Lower leg skin (tissue), 4 donors: ENCODE data around the gene ADGRD1. TPM values are rescaled to one million over a fixed set of nuclear protein-coding genes. Genes with fewer than 3 reads are reported as not detected.

Experiments used
- DNase-seq, 2 donors: peaks; one replicate each; pipeline ENCODE4 v3.0.0-alpha.2; 2019; ENCODE audit warnings: low spot score in 2 of 2
- H3K4me3 ChIP-seq: fragments of 200-600 bp; sonication (generic); 2 replicates; pipeline ENCODE4 v1.5.1; 2017; ENCODE audit warnings: mild to moderate bottlenecking, low read depth; ENCODE audit not compliant: poor library complexity, severe bottlenecking
- POLR2A ChIP-seq, 2 donors: fragments of 450-650 bp; IDR thresholded peaks; one replicate each; pipeline ENCODE4 v1.6.1; 2016 to 2017; ENCODE audit warnings: antibody characterized with exemption in 2 of 2, mild to moderate bottlenecking in 1 of 2, moderate library complexity in 1 of 2
- WGBS, 2 donors: methylation state at CpG; one replicate each; pipeline ENCODE4 v1.1.5; 2018; 5-methylcytosine and 5-hydroxymethylcytosine counted together
- intact Hi-C: fragments of 100-400 bp; cut with DNase I; formaldehyde crosslinking; loops from one replicate; pipeline ENCODE4 v1.15.0; 2023; ENCODE audit warnings: low total_unique reads
- total RNA-seq, 4 donors: library from RNA; depleted of rRNA; stranded (reverse); fragments of >200 nt; gene quantifications; one replicate each; pipeline ENCODE4 v1.1.0, GENCODE V29; 2016
- TF ChIP-seq, protein P1 (sequence below), 3 donors: fragments of 450-650 bp; IDR thresholded peaks; one replicate each; pipeline ENCODE4 v1.5.1; 2016; ENCODE audit warnings: antibody characterized with exemption in 3 of 3, mild to moderate bottlenecking in 3 of 3, moderate library complexity in 2 of 3

ADGRD1 gene
- total RNA-seq, 4 donors from 2014 or later = 8.3 to 11.6 (median 8.9) TPM

DNA sequence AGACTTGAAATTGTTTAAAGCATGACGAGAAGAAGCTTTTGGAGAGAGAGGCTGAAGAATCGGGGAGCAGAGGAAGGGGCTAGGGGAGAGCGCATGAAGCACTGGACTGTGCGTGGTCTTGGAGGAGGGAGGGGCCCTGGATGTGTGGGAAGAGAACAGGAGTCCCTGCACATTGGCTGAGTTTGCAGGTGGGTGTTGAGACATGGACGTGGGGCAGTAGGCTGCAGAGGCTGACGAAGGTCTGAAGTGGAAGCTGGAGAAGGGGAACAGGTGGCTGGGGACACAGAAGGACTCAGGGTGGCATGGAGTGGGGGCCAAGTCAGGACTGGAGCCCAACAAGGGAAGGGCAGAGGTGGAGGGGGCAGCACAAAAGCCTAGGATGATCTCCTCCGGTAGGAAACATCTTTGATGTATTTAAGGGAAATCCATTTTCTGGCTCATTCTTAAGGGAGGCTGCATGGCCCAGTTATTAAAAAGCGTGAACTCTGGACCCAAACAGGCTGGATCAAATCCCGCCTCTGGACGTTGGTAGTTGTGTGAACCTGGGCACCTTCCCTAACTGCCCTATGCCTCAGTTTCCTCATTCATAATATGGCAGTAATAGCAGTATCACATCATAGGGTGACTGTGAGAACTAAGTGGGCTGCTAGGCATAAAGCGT is 29.0 kb downstream of the ADGRD1 start:
- TF ChIP-seq, protein P1, sequence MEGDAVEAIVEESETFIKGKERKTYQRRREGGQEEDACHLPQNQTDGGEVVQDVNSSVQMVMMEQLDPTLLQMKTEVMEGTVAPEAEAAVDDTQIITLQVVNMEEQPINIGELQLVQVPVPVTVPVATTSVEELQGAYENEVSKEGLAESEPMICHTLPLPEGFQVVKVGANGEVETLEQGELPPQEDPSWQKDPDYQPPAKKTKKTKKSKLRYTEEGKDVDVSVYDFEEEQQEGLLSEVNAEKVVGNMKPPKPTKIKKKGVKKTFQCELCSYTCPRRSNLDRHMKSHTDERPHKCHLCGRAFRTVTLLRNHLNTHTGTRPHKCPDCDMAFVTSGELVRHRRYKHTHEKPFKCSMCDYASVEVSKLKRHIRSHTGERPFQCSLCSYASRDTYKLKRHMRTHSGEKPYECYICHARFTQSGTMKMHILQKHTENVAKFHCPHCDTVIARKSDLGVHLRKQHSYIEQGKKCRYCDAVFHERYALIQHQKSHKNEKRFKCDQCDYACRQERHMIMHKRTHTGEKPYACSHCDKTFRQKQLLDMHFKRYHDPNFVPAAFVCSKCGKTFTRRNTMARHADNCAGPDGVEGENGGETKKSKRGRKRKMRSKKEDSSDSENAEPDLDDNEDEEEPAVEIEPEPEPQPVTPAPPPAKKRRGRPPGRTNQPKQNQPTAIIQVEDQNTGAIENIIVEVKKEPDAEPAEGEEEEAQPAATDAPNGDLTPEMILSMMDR (IDR thresholded peaks at IDR 0.05) = no peak
- TF ChIP-seq POLR2A (IDR thresholded peaks at IDR 0.05) = no peak
- intact Hi-C loops = no loop called here
- 70 to 76% methylated on average over 11 of the region's 11 CpGs for WGBS, 2 donors
- H3K4me3 ChIP-seq = no peak overlapping the region
- peak in 1 of 2 donors; percentile 49 for DNase-seq

- TF ChIP-seq POLR2A (IDR thresholded peaks at IDR 0.05) = no peak
- TF ChIP-seq, protein P1 (IDR thresholded peaks at IDR 0.05) = no peak
- WGBS, 2 donors = 69 to 71% methylated on average over 7 of the region's 7 CpGs
- intact Hi-C loops = no loop called here
- DNase-seq = no peak
- H3K4me3 ChIP-seq = no peak overlapping the region
Observed at GRCh38 chr12:130983328-130984017, 29.8 kb downstream of the ADGRD1 start.

DNA sequence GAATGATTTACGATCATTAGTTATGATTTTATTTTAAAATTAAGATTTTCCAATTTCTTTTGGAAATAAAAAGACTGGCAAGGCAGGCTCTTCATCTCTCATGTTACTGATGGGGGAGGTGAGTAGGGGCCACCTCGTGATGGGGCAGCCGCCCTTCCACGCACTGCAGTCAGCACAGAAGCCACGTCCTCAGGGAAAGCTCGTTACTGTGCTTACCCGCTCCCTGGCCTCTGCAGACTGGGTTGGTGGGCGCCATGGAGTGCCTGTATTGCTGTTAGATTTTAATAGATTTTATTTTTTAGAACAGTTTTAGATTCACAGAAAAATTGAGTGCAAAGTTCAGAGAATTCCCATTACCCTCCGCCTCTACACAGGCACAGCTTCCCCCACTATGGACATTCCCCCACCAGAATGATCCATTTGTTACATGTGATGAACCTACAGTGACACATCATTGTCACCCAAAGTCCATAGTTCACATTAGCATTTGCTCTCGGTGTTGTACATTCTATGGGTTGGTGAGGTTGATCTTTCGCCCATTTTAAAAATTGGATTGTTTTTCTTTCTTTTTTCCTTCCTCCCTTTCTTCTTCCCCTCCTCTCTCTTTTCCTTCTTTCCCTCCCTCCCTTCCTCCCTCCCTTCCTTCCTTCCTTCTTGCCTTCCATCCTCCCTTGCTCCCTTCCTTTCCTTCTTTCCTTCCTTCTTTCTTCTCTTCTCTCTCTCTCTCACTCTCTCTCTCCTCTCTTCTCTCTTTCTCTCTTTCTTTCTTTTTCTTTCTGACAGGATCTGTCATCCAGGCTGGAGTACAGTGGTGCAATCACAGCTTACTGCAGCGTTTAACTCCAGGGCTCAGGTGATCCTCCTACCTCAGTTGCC is 30.7 kb downstream of the ADGRD1 start:
- no peak overlapping the region for H3K4me3 ChIP-seq
- WGBS, 2 donors = 85 to 87% methylated on average over 12 of the region's 12 CpGs
- intact Hi-C loops = no loop called here
- DNase-seq = no peak
- TF ChIP-seq POLR2A (IDR thresholded peaks at IDR 0.05) = no peak
- TF ChIP-seq, protein P1 (IDR thresholded peaks at IDR 0.05) = no peak

GRCh38 chr12:130987151-130987931 is 33.6 kb downstream of the ADGRD1 start:
- peak in 1 of 2 donors; percentile 69 for DNase-seq

GRCh38 chr12:130988261-130988660 is 34.6 kb downstream of the ADGRD1 start:
- intact Hi-C loops = no loop called here
- TF ChIP-seq, protein P1 (IDR thresholded peaks at IDR 0.05) = no peak
- no peak for TF ChIP-seq POLR2A (IDR thresholded peaks at IDR 0.05)
- 86 to 94% methylated on average over 5 of the region's 5 CpGs for WGBS, 2 donors
- no peak overlapping the region for H3K4me3 ChIP-seq
- peak in 1 of 2 donors; percentile 26 for DNase-seq

More at GRCh38 chr12:130987151-130987931, 33.6 kb downstream of the ADGRD1 start:
- H3K4me3 ChIP-seq = no peak overlapping the region
- intact Hi-C loops = no loop called here
- 83 to 86% methylated on average over 22 of the region's 22 CpGs for WGBS, 2 donors
- TF ChIP-seq, protein P1 (IDR thresholded peaks at IDR 0.05) = no peak
- TF ChIP-seq POLR2A (IDR thresholded peaks at IDR 0.05) = no peak
